T-helper 2 cell (primary cell): ENCODE data around the gene BTG1.

ENCODE experiments used
- DNase-seq, 5 experiments: peaks; one replicate each; pipeline versions ENCODE4 v3.0.0 to v3.0.0-alpha.2; 2012 to 2022
- total RNA-seq, 2 donors: gene quantifications; one replicate each; lab custom pipeline; 2026; lab: John Stamatoyannopoulos, UW

The BTG1 gene
- total RNA-seq, result 1,376 to 2,020 reads per million in 2 donors

- DNase-seq, result peak; percentile 85 to 100 (median 98)
Observed at GRCh38 chr12:92145731-92146496, at the start of gene BTG1. Gene BTG1 (minus strand): TSS chr12:92145846. CDS start chr12:92145535, 311 bp downstream.

GRCh38 chr12:92194561-92194960 is 48.9 kb upstream of the BTG1 start:
- no peak for DNase-seq

- no peak for DNase-seq
Observed at GRCh38 chr12:92193846-92194245, 48.2 kb upstream of the BTG1 start.

GRCh38 chr12:92193063-92193462 is 47.4 kb upstream of the BTG1 start:
- no peak for DNase-seq

- no peak for DNase-seq
Observed at GRCh38 chr12:92192360-92192759, 46.7 kb upstream of the BTG1 start.

GRCh38 chr12:92191061-92191460 is 45.4 kb upstream of the BTG1 start:
- no peak for DNase-seq

- DNase-seq, result no peak
Observed at GRCh38 chr12:92188517-92189188, 43.0 kb upstream of the BTG1 start.

GRCh38 chr12:92186038-92186470 is 40.4 kb upstream of the BTG1 start:
- DNase-seq, result peak in 2 of 5 experiments; percentile 47 to 52

GRCh38 chr12:92185052-92185451 is 39.4 kb upstream of the BTG1 start:
- DNase-seq, result peak in 2 of 5 experiments; percentile 53 to 96

- DNase-seq, result no peak
Observed at GRCh38 chr12:92183575-92183974, 37.9 kb upstream of the BTG1 start.

GRCh38 chr12:92178340-92178739 is 32.7 kb upstream of the BTG1 start:
- DNase-seq, result peak in 1 of 5 experiments; percentile 39

- DNase-seq, result no peak
Observed at GRCh38 chr12:92176646-92177045, 31.0 kb upstream of the BTG1 start.

GRCh38 chr12:92175961-92176360 is 30.3 kb upstream of the BTG1 start:
- no peak for DNase-seq

- no peak for DNase-seq
Observed at GRCh38 chr12:92170050-92170449, 24.4 kb upstream of the BTG1 start.

GRCh38 chr12:92167075-92167474 is 21.4 kb upstream of the BTG1 start:
- DNase-seq, result no peak

- DNase-seq, result no peak
Observed at GRCh38 chr12:92164712-92165111, 19.1 kb upstream of the BTG1 start.

- DNase-seq, result no peak
Observed at GRCh38 chr12:92162079-92162478, 16.4 kb upstream of the BTG1 start.

- DNase-seq, result no peak
Observed at GRCh38 chr12:92158796-92159439, 13.3 kb upstream of the BTG1 start.

GRCh38 chr12:92156704-92157395 is 11.2 kb upstream of the BTG1 start:
- DNase-seq, result no peak

- no peak for DNase-seq
Observed at GRCh38 chr12:92156139-92156538, 10.5 kb upstream of the BTG1 start.

- DNase-seq, result no peak
Observed at GRCh38 chr12:92155733-92156132, 10.1 kb upstream of the BTG1 start.

GRCh38 chr12:92151916-92152315 is 6.3 kb upstream of the BTG1 start:
- no peak for DNase-seq

- DNase-seq, result no peak
Observed at GRCh38 chr12:92149563-92149962, 3.9 kb upstream of the BTG1 start.
